ENCODE measurements around the gene CMC2.
A peak's percentile ranks its signal among the peaks of the same experiment; 100 is the strongest.

GRCh38 chr16:81035975-81036750, 29.5 kb upstream of the CMC2 start:
- TF ChIP-seq CTCF (conservative IDR thresholded peaks at IDR 0.05) (0 out of 2 replicates have a peak, but pooled peaks have one; percentile 13), EZH2 (IDR thresholded peaks at IDR 0.05; ENCODE audit: low read depth) (no peak)

Measured in PC-9 (cell line).